IPS DF 4.7 (cell line): ENCODE measurements around the gene FBXO36.
"Not testable (repeated sequence)": the region's sequence is repeated elsewhere in the genome, so short reads cannot be mapped to it uniquely, and the experiment has no call there.

Source experiments
- DNase-seq: peaks from one replicate; pipeline ENCODE4 v3.0.0-alpha.2; 2013; ENCODE audit warnings: low spot score; ENCODE audit errors: extremely low read depth

Gene FBXO36

GRCh38 chr2:229922449-229923386 lies at the start of gene FBXO36:
FBXO36 (plus strand) TSS chr2:229922503; CDS start chr2:229922514, 11 bp downstream.
- DNase-seq = no peak

GRCh38 chr2:229873123-229873581 lies 49.2 kb upstream of the FBXO36 start:
- no peak for DNase-seq

- DNase-seq = no peak
Measured at GRCh38 chr2:229874647-229875046, 47.7 kb upstream of the FBXO36 start.

GRCh38 chr2:229875549-229875948 lies 46.8 kb upstream of the FBXO36 start:
- no peak for DNase-seq

GRCh38 chr2:229879191-229879950 lies 42.9 kb upstream of the FBXO36 start:
- no peak for DNase-seq

GRCh38 chr2:229880892-229881586 lies 41.3 kb upstream of the FBXO36 start:
- DNase-seq = no peak

GRCh38 chr2:229882583-229882982 lies 39.7 kb upstream of the FBXO36 start:
- no peak for DNase-seq

GRCh38 chr2:229884775-229885699 lies 37.3 kb upstream of the FBXO36 start:
- no peak for DNase-seq

- DNase-seq = no peak
Measured at GRCh38 chr2:229887441-229887840, 34.9 kb upstream of the FBXO36 start.

GRCh38 chr2:229888031-229888430 lies 34.3 kb upstream of the FBXO36 start:
- DNase-seq = no peak

- no peak for DNase-seq
Measured at GRCh38 chr2:229889023-229889422, 33.3 kb upstream of the FBXO36 start.

GRCh38 chr2:229896857-229897256 lies 25.4 kb upstream of the FBXO36 start:
- DNase-seq = no peak

- DNase-seq = no peak
Measured at GRCh38 chr2:229899604-229900003, 22.7 kb upstream of the FBXO36 start.

GRCh38 chr2:229900012-229900411 lies 22.3 kb upstream of the FBXO36 start:
- DNase-seq = no peak

- DNase-seq = not testable (repeated sequence)
Measured at GRCh38 chr2:229900514-229900913, 21.8 kb upstream of the FBXO36 start.

- DNase-seq = no peak
Measured at GRCh38 chr2:229901819-229902218, 20.5 kb upstream of the FBXO36 start.

GRCh38 chr2:229903037-229903436 lies 19.3 kb upstream of the FBXO36 start:
- DNase-seq = no peak

GRCh38 chr2:229905601-229906000 lies 16.7 kb upstream of the FBXO36 start:
- no peak for DNase-seq

- DNase-seq = no peak
Measured at GRCh38 chr2:229909090-229909489, 13.2 kb upstream of the FBXO36 start.

GRCh38 chr2:229910147-229910831 lies 12.0 kb upstream of the FBXO36 start:
- no peak for DNase-seq
